ENCODE results near the gene CLDN24.
"Not testable (repeated sequence)": the region's sequence is repeated elsewhere in the genome, so short reads cannot be mapped to it uniquely, and the experiment has no call there.

CLDN24 gene

GRCh38 chr4:183337349-183337748 lies 15.1 kb upstream of the CLDN24 start:
- FAIRE-seq = no peak
- no peak for TF ChIP-seq POLR2A (IDR thresholded peaks at IDR 0.05; ENCODE audit: low read depth, low read length)
- no peak for DNase-seq (ENCODE audit: insufficient read length, low spot score)

GRCh38 chr4:183335369-183335940 lies 13.2 kb upstream of the CLDN24 start:
- DNase-seq (ENCODE audit: insufficient read length, low spot score) (peak; percentile 25), FAIRE-seq (peak; percentile 15)
- TF ChIP-seq POLR2A (IDR thresholded peaks at IDR 0.05; ENCODE audit: low read depth, low read length) = no peak

- no peak for TF ChIP-seq POLR2A (IDR thresholded peaks at IDR 0.05; ENCODE audit: low read depth, low read length)
- DNase-seq (ENCODE audit: insufficient read length, low spot score) = no peak
- no peak for FAIRE-seq
Measured at GRCh38 chr4:183333983-183334382, 11.8 kb upstream of the CLDN24 start.

- no peak for DNase-seq (ENCODE audit: insufficient read length, low spot score)
- TF ChIP-seq POLR2A (IDR thresholded peaks at IDR 0.05; ENCODE audit: low read depth, low read length) = no peak
- FAIRE-seq = no peak
Measured at GRCh38 chr4:183333202-183333601, 11.0 kb upstream of the CLDN24 start.

GRCh38 chr4:183332447-183332846 lies 10.2 kb upstream of the CLDN24 start:
- no peak for FAIRE-seq
- no peak for DNase-seq (ENCODE audit: insufficient read length, low spot score)
- no peak for TF ChIP-seq POLR2A (IDR thresholded peaks at IDR 0.05; ENCODE audit: low read depth, low read length)

GRCh38 chr4:183330841-183331240 lies 8.6 kb upstream of the CLDN24 start:
- DNase-seq (ENCODE audit: insufficient read length, low spot score) = no peak
- TF ChIP-seq POLR2A (IDR thresholded peaks at IDR 0.05; ENCODE audit: low read depth, low read length) = no peak

GRCh38 chr4:183329954-183330742 lies 7.9 kb upstream of the CLDN24 start:
- no peak for DNase-seq (ENCODE audit: insufficient read length, low spot score)
- FAIRE-seq = no peak
- TF ChIP-seq POLR2A (IDR thresholded peaks at IDR 0.05; ENCODE audit: low read depth, low read length) = no peak

More at GRCh38 chr4:183330841-183331240, 8.6 kb upstream of the CLDN24 start:
- no peak for FAIRE-seq

GRCh38 chr4:183329244-183329643 lies 7.0 kb upstream of the CLDN24 start:
- DNase-seq (ENCODE audit: insufficient read length, low spot score) = no peak

GRCh38 chr4:183328832-183329231 lies 6.6 kb upstream of the CLDN24 start:
- no peak for DNase-seq (ENCODE audit: insufficient read length, low spot score)
- TF ChIP-seq POLR2A (IDR thresholded peaks at IDR 0.05; ENCODE audit: low read depth, low read length) = no peak
- FAIRE-seq = no peak

More at GRCh38 chr4:183329244-183329643, 7.0 kb upstream of the CLDN24 start:
- no peak for TF ChIP-seq POLR2A (IDR thresholded peaks at IDR 0.05; ENCODE audit: low read depth, low read length)
- no peak for FAIRE-seq

- no peak for TF ChIP-seq POLR2A (IDR thresholded peaks at IDR 0.05; ENCODE audit: low read depth, low read length)
- no peak for FAIRE-seq
- no peak for DNase-seq (ENCODE audit: insufficient read length, low spot score)
Measured at GRCh38 chr4:183327827-183328226, 5.6 kb upstream of the CLDN24 start.

GRCh38 chr4:183326853-183327252 lies 4.6 kb upstream of the CLDN24 start:
- TF ChIP-seq POLR2A (IDR thresholded peaks at IDR 0.05; ENCODE audit: low read depth, low read length) = no peak
- FAIRE-seq = no peak
- no peak for DNase-seq (ENCODE audit: insufficient read length, low spot score)

GRCh38 chr4:183326387-183326786 lies 4.2 kb upstream of the CLDN24 start:
- DNase-seq (ENCODE audit: insufficient read length, low spot score); FAIRE-seq: not testable (repeated sequence)

- DNase-seq (ENCODE audit: insufficient read length, low spot score) (no peak), FAIRE-seq (no peak)
- no peak for TF ChIP-seq POLR2A (IDR thresholded peaks at IDR 0.05; ENCODE audit: low read depth, low read length)
Measured at GRCh38 chr4:183324619-183325018, 2.4 kb upstream of the CLDN24 start.

- not testable (repeated sequence) for FAIRE-seq; DNase-seq (ENCODE audit: insufficient read length, low spot score)
Measured at GRCh38 chr4:183324056-183324455, 1.8 kb upstream of the CLDN24 start.

GRCh38 chr4:183323295-183323694 lies 1.1 kb upstream of the CLDN24 start:
- no peak for FAIRE-seq
- DNase-seq (ENCODE audit: insufficient read length, low spot score) = no peak
- no peak for TF ChIP-seq POLR2A (IDR thresholded peaks at IDR 0.05; ENCODE audit: low read depth, low read length)

Data from H54 (cell line).